ENCODE results near the gene AMPD3.

- TF ChIP-seq TAF1 (IDR thresholded peaks at IDR 0.05; ENCODE audit: borderline replicate concordance, low read depth, low read length) (no peak), POLR2AphosphoS5 (IDR thresholded peaks at IDR 0.05; ENCODE audit: low read depth, low read length) (no peak), POLR2A (IDR thresholded peaks at IDR 0.05; ENCODE audit: low read depth, low read length) (no peak)
Observed at GRCh38 chr11:10518123-10518522, 63.1 kb downstream of the AMPD3 start.

Data from GM12892 (cell line).